Neutrophil (primary cell): ENCODE results near the gene LRCH1.

Experiments used
- H3K27ac ChIP-seq: fragments of 200-600 bp; sonication (generic); 2 replicates; pipeline ENCODE4 v1.5.1; 2016; ENCODE audit warnings: mild to moderate bottlenecking, moderate library complexity
- H3K27me3 ChIP-seq: fragments of 200-600 bp; sonication (generic); 2 replicates; pipeline ENCODE4 v1.6.0; 2016; ENCODE audit warnings: mild to moderate bottlenecking
- H3K36me3 ChIP-seq: fragments of 200-600 bp; sonication (generic); 2 replicates; pipeline ENCODE4 v1.5.1; 2017
- H3K4me1 ChIP-seq, 2 experiments: fragments of 200-600 bp in 1 of 2; sonication (generic) in 1 of 2; 1 replicate in 1 of 2; 2 replicates in 1 of 2; pipeline versions ENCODE4 v1.5.1 to v1.6.1; 2013 to 2016; ENCODE audit warnings: low read depth in 1 of 2, low read length in 1 of 2, mild to moderate bottlenecking in 1 of 2, moderate library complexity in 1 of 2; ENCODE audit not compliant: control insufficient read depth in 1 of 2, insufficient read depth in 1 of 2
- H3K4me3 ChIP-seq, 2 experiments: fragments of 200-600 bp in 1 of 2; sonication (generic) in 1 of 2; 1 replicate in 1 of 2; 2 replicates in 1 of 2; pipeline ENCODE4 v1.5.1; 2013 to 2016; ENCODE audit warnings: low read depth in 1 of 2, low read length in 1 of 2, mild to moderate bottlenecking in 1 of 2, moderate library complexity in 1 of 2
- H3K9me3 ChIP-seq: fragments of 200-600 bp; sonication (generic); 2 replicates; pipeline ENCODE4 v1.5.1; 2016
- TF ChIP-seq, protein P1 (sequence below): fragments of 200-600 bp; sonication (generic); IDR thresholded peaks from 2 replicates; pipeline ENCODE4 v1.5.1; 2016; ENCODE audit warnings: antibody characterized with exemption

Gene LRCH1

DNA sequence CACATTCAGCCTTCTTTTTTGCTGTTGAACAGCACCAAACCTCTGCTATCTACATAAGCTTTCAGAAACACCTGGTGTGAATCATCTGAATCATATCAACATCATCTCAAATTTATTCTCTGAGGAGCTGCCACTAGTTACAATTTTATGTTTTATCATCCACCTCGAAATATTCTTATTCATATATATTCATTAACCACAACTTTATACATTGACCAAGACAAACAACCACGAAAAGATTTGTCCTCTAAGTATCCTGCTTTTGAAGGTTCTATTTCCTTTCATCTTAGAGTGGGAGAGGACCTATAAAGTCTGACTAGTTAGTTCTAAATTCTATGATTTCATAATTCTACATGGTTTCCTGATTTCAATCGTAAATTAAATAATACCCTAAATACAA is 225.1 kb downstream of the LRCH1 start:
- TF ChIP-seq, protein P1, sequence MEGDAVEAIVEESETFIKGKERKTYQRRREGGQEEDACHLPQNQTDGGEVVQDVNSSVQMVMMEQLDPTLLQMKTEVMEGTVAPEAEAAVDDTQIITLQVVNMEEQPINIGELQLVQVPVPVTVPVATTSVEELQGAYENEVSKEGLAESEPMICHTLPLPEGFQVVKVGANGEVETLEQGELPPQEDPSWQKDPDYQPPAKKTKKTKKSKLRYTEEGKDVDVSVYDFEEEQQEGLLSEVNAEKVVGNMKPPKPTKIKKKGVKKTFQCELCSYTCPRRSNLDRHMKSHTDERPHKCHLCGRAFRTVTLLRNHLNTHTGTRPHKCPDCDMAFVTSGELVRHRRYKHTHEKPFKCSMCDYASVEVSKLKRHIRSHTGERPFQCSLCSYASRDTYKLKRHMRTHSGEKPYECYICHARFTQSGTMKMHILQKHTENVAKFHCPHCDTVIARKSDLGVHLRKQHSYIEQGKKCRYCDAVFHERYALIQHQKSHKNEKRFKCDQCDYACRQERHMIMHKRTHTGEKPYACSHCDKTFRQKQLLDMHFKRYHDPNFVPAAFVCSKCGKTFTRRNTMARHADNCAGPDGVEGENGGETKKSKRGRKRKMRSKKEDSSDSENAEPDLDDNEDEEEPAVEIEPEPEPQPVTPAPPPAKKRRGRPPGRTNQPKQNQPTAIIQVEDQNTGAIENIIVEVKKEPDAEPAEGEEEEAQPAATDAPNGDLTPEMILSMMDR, result no peak
- Histone ChIP-seq H3K27ac (no peak overlapping the region), H3K36me3 (peaks cover 79% of the 10 kb centered on the region)

DNA sequence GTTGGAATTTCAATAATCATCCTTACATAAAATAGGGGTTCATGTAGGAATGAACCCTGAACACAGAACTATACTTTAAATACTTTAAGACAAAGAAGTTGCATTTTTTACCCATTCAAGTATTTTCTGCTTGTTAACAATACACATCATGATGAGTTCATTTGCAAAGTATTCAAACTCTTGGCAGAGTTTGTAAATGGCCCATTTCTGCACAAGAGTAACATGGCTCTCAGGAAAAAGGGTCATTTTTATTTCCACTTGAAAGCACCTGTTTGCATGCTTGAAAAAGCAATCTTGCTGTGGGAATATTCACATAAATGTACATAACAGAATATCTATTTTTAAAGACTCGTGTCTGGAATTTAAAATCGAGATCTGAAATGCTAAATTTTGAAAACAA is 225.9 kb downstream of the LRCH1 start:
- Histone ChIP-seq H3K36me3 (peaks cover 78% of the 10 kb centered on the region), H3K9me3 (no peaks in the 10 kb centered on the region), H3K4me3 (no peak overlapping the region), H3K27me3 (no peaks in the 10 kb centered on the region), H3K4me1 (no peaks in the 10 kb centered on the region), H3K27ac (no peak overlapping the region)
- TF ChIP-seq, protein P1, result no peak

More for the DNA sequence above, 225.1 kb downstream of the LRCH1 start:
- H3K9me3 ChIP-seq, result no peaks in the 10 kb centered on the region
- no peak overlapping the region for H3K4me3 ChIP-seq
- H3K27me3 ChIP-seq, result no peaks in the 10 kb centered on the region
- H3K4me1 ChIP-seq, result no peaks in the 10 kb centered on the region

- H3K27me3 ChIP-seq, result no peaks in the 10 kb centered on the region
- H3K36me3 ChIP-seq, result peaks cover 71% of the 10 kb centered on the region
- H3K4me3 ChIP-seq, result no peak overlapping the region
- TF ChIP-seq, protein P1, result no peak
- no peaks in the 10 kb centered on the region for H3K4me1 ChIP-seq
- no peak overlapping the region for H3K27ac ChIP-seq
- no peaks in the 10 kb centered on the region for H3K9me3 ChIP-seq
These were observed 229.1 kb downstream of the LRCH1 start for GRCh38 chr13:46782066-46782465.

GRCh38 chr13:46782691-46783090 is 229.7 kb downstream of the LRCH1 start:
- Histone ChIP-seq H3K4me1 (no peaks in the 10 kb centered on the region), H3K9me3 (no peaks in the 10 kb centered on the region), H3K27me3 (no peaks in the 10 kb centered on the region), H3K36me3 (peaks cover 65% of the 10 kb centered on the region), H3K4me3 (no peak overlapping the region), H3K27ac (no peak overlapping the region)
- TF ChIP-seq, protein P1, result no peak

- peaks cover 63% of the 10 kb centered on the region for H3K36me3 ChIP-seq
These were observed 230.5 kb downstream of the LRCH1 start for GRCh38 chr13:46783504-46783903.

More at GRCh38 chr13:46783504-46783903, 230.5 kb downstream of the LRCH1 start:
- Histone ChIP-seq H3K9me3 (no peaks in the 10 kb centered on the region), H3K27ac (no peak overlapping the region), H3K4me3 (no peak overlapping the region), H3K27me3 (no peaks in the 10 kb centered on the region), H3K4me1 (no peaks in the 10 kb centered on the region)
- TF ChIP-seq, protein P1, result no peak
